B cell (primary cell): ENCODE measurements around the gene CLASRP. TPM values are rescaled to one million over a fixed set of nuclear protein-coding genes. Genes with fewer than 3 reads are reported as not detected.
"Not testable (repeated sequence)": the region's sequence is repeated elsewhere in the genome, so short reads cannot be mapped to it uniquely, and the experiment has no call there.

ENCODE experiments used
- ATAC-seq: fragments of 200-7000 bp; cut with Tn5 transposase; one replicate; pipeline ENCODE4 v1.10.0; 2021; ENCODE audit warnings: low read depth, mild to moderate bottlenecking, moderate number of reproducible peaks, moderate library complexity
- CTCF ChIA-PET: fragments of 350-600 bp; sonication (Branson Sonifier 250); formaldehyde crosslinking; loops from one replicate; lab custom pipeline; 2021; ENCODE audit warnings: antibody characterized with exemption, inconsistent platforms; lab: Charles Lee
- POLR2A ChIA-PET: fragments of 350-600 bp; sonication (Branson Sonifier 250); formaldehyde crosslinking; loops from one replicate; lab custom pipeline; 2021; ENCODE audit warnings: antibody characterized with exemption; lab: Charles Lee
- DNase-seq: peaks from one replicate; pipeline ENCODE4 v3.0.0; 2013
- H2AFZ ChIP-seq: 2 replicates; pipeline ENCODE4 v1.6.1; 2012; ENCODE audit warnings: mild to moderate bottlenecking, low read depth, low read length; ENCODE audit not compliant: insufficient read depth, poor library complexity, severe bottlenecking
- H3K27ac ChIP-seq, 2 donors: 1 replicate in 1 of 2; 2 replicates in 1 of 2; pipeline ENCODE4 v1.5.1; 2012 to 2013; ENCODE audit warnings: low read length in 2 of 2, mild to moderate bottlenecking in 2 of 2, moderate library complexity in 1 of 2
- H3K27me3 ChIP-seq, 4 experiments: fragments of 200-600 bp in 1 of 4; sonication (generic) in 1 of 4; replicated peaks in 1 of 4; 1 replicate in 2 of 4; 2 replicates in 2 of 4; pipeline versions ENCODE4 v1.6.1 to v1.7.0; 2013 to 2016; ENCODE audit warnings: low read length in 3 of 4, mild to moderate bottlenecking in 2 of 4, mixed read lengths in 1 of 4, moderate library complexity in 1 of 4; ENCODE audit not compliant: insufficient read depth in 4 of 4, control insufficient read depth in 3 of 4; ENCODE audit errors: control extremely low read depth in 1 of 4
- H3K36me3 ChIP-seq, 2 experiments: replicated peaks in 1 of 2; 1 replicate in 1 of 2; 2 replicates in 1 of 2; pipeline versions ENCODE4 v1.6.1 to v1.7.1; 2013; ENCODE audit warnings: low read length in 1 of 2; ENCODE audit not compliant: insufficient read depth in 2 of 2, control insufficient read depth in 1 of 2; ENCODE audit errors: control extremely low read depth in 1 of 2, extremely low read depth in 1 of 2
- H3K4me1 ChIP-seq, 2 donors: fragments of 200-600 bp in 1 of 2; sonication (generic) in 1 of 2; 1 replicate in 1 of 2; 2 replicates in 1 of 2; pipeline versions ENCODE4 v1.5.1 to v1.6.1; 2013 to 2017; ENCODE audit warnings: low read length in 2 of 2; ENCODE audit not compliant: control insufficient read depth in 2 of 2, insufficient read depth in 2 of 2
- H3K4me2 ChIP-seq: replicated peaks from 2 replicates; pipeline ENCODE3; 2012; ENCODE audit warnings: mild to moderate bottlenecking, low read depth, low read length; ENCODE audit not compliant: poor library complexity, severe bottlenecking
- H3K4me3 ChIP-seq, 5 experiments: fragments of 200-600 bp in 1 of 5; sonication (generic) in 1 of 5; 1 replicate in 3 of 5; 2 replicates in 2 of 5; pipeline versions ENCODE4 v1.5.1 to v1.7.0; 2011 to 2016; ENCODE audit warnings: low read length in 4 of 5, mild to moderate bottlenecking in 4 of 5, low read depth in 2 of 5, control low read depth in 1 of 5, moderate library complexity in 1 of 5; ENCODE audit not compliant: insufficient read depth in 1 of 5; ENCODE audit errors: control extremely low read depth in 1 of 5, extremely low read depth in 1 of 5
- H3K79me2 ChIP-seq: fragments of 200-600 bp; sonication (generic); one replicate; pipeline ENCODE4 v1.6.0; 2016; ENCODE audit warnings: low read length; ENCODE audit not compliant: control insufficient read depth, insufficient read depth
- H3K9ac ChIP-seq: fragments of 200-600 bp; sonication (generic); 2 replicates; pipeline ENCODE4 v1.6.1; 2017; ENCODE audit warnings: mild to moderate bottlenecking, low read length, moderate library complexity
- H3K9me3 ChIP-seq, 3 donors: one replicate each; pipeline versions ENCODE4 v1.6.1 to v1.7.1; 2013; ENCODE audit warnings: low read length in 2 of 3; ENCODE audit not compliant: control insufficient read depth in 2 of 3, insufficient read depth in 1 of 3; ENCODE audit errors: control extremely low read depth in 1 of 3
- H4K20me1 ChIP-seq: 2 replicates; pipeline ENCODE4 v1.6.0; 2012; ENCODE audit warnings: mild to moderate bottlenecking, low read length; ENCODE audit not compliant: insufficient read depth, control insufficient read depth, poor library complexity, severe bottlenecking
- H3K27ac Mint-ChIP-seq: one replicate; pipeline ENCODE4 v1.8.0; 2021; ENCODE audit warnings: mixed read lengths
- H3K27me3 Mint-ChIP-seq: one replicate; pipeline ENCODE4 v1.8.0; 2021; ENCODE audit warnings: mixed read lengths
- H3K4me1 Mint-ChIP-seq: one replicate; pipeline ENCODE4 v1.8.0; 2021; ENCODE audit warnings: mixed read lengths
- H3K4me3 Mint-ChIP-seq: one replicate; pipeline ENCODE4 v1.8.0; 2021; ENCODE audit warnings: mixed read lengths
- H3K9me3 Mint-ChIP-seq: one replicate; pipeline ENCODE4 v1.8.0; 2022; ENCODE audit warnings: mixed read lengths; ENCODE audit not compliant: insufficient read depth
- EZH2 ChIP-seq: IDR thresholded peaks from 2 replicates; pipeline ENCODE4 v1.6.1; 2012; ENCODE audit warnings: borderline replicate concordance, low read depth, mild to moderate bottlenecking, moderate library complexity, low read length; ENCODE audit not compliant: insufficient read depth, poor library complexity, severe bottlenecking
- WGBS: methylation state at CpG from one replicate; pipeline ENCODE4 v1.1.5; 2013; ENCODE audit warnings: missing lambda C conversion rate; ENCODE audit not compliant: insufficient coverage; 5-methylcytosine and 5-hydroxymethylcytosine counted together
- intact Hi-C: fragments of 100-400 bp; cut with micrococcal nuclease; formaldehyde crosslinking; loops from one replicate; pipeline ENCODE4 v1.10.0; 2022
- polyA plus RNA-seq: library from polyadenylated mRNA; depleted of rRNA; stranded (reverse); fragments of >200 nt; gene quantifications from 2 replicates; pipeline ENCODE4 v1.2.3, GENCODE V29; 2012
- total RNA-seq, 2 donors: library from RNA; stranded (reverse); fragments of 120-200 nt in 1 of 2; gene quantifications; 1 replicate in 1 of 2; 2 replicates in 1 of 2; pipeline versions ENCODE4 v1.2.3 to v1.2.4, GENCODE V29; 2013 to 2022
- TF ChIP-seq, protein P1 (sequence below): fragments of 200-600 bp; IDR thresholded peaks from one replicate; pipeline ENCODE4 v1.8.0; 2022; ENCODE audit warnings: antibody characterized with exemption, mild to moderate bottlenecking

CLASRP gene
- total and polyA plus RNA-seq, 2 donors (not counting 1 experiment from before 2014, with no cell fraction given), result 234 to 285 TPM

DNA sequence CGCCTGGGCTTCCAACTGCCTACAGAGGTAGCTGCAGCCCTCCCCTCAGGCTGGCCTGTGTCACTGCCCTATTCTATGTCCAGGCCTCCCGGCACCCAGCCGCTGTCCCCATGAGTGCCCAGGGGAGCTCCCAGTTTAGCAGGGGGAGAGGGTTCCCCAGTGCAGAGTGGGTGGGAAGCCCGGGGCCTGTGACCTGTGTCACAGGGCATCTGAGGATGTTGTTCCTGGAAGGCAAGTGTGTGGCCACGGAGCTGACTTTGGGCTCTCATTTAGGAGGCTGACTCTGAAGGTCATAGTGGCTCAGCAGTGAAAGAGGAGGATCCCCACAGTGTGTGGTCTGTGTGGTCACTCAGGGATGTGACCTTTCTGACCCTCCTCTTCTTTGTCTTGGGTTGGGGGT lies 79.3 kb downstream of the CLASRP start:
- Histone ChIP-seq H3K4me2 (peak overlapping the region; percentile 71), H2AFZ (peak overlapping the region; percentile 56), H3K9me3 (no peaks in the 10 kb centered on the region), H3K27ac (peak overlapping the region; percentile 51 to 59), H4K20me1 (peaks cover 87% of the 10 kb centered on the region), H3K4me1 (peaks cover 45 to 82% of the 10 kb centered on the region in 2 donors), H3K27me3 (no peaks in the 10 kb centered on the region), H3K36me3 (no peaks in the 10 kb centered on the region), H3K79me2 (peaks cover 95% of the 10 kb centered on the region), H3K4me3 (no peak overlapping the region), H3K9ac (peak overlapping the region; percentile 53)
- ATAC-seq, result no peak
- Mint-ChIP-seq H3K27me3 (no peaks in the 10 kb centered on the region), H3K4me1 (peaks cover 79% of the 10 kb centered on the region), H3K27ac (peak overlapping the region; percentile 77), H3K4me3 (peak overlapping the region; percentile 71), H3K9me3 (no peaks in the 10 kb centered on the region)
- intact Hi-C loops, result no loop called here
- ChIA-PET CTCF (interaction anchor here (0.6 to 1.5 kb wide), 3 partner anchors 13 to 413 kb away, joined by 3 to 6 read pairs (median 5); no protein-coding TSS in a partner anchor), POLR2A (interaction anchor here (1.2 to 1.6 kb wide), 2 partner anchors 15 to 25 kb away, joined by 4 to 7 read pairs; partner anchors contain the start of gene PPP1R37)
- no peak for DNase-seq
- TF ChIP-seq, protein P1, sequence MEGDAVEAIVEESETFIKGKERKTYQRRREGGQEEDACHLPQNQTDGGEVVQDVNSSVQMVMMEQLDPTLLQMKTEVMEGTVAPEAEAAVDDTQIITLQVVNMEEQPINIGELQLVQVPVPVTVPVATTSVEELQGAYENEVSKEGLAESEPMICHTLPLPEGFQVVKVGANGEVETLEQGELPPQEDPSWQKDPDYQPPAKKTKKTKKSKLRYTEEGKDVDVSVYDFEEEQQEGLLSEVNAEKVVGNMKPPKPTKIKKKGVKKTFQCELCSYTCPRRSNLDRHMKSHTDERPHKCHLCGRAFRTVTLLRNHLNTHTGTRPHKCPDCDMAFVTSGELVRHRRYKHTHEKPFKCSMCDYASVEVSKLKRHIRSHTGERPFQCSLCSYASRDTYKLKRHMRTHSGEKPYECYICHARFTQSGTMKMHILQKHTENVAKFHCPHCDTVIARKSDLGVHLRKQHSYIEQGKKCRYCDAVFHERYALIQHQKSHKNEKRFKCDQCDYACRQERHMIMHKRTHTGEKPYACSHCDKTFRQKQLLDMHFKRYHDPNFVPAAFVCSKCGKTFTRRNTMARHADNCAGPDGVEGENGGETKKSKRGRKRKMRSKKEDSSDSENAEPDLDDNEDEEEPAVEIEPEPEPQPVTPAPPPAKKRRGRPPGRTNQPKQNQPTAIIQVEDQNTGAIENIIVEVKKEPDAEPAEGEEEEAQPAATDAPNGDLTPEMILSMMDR, result no peak
- no peak for TF ChIP-seq EZH2
- WGBS, result 52% methylated on average over 5 of the region's 5 CpGs

DNA sequence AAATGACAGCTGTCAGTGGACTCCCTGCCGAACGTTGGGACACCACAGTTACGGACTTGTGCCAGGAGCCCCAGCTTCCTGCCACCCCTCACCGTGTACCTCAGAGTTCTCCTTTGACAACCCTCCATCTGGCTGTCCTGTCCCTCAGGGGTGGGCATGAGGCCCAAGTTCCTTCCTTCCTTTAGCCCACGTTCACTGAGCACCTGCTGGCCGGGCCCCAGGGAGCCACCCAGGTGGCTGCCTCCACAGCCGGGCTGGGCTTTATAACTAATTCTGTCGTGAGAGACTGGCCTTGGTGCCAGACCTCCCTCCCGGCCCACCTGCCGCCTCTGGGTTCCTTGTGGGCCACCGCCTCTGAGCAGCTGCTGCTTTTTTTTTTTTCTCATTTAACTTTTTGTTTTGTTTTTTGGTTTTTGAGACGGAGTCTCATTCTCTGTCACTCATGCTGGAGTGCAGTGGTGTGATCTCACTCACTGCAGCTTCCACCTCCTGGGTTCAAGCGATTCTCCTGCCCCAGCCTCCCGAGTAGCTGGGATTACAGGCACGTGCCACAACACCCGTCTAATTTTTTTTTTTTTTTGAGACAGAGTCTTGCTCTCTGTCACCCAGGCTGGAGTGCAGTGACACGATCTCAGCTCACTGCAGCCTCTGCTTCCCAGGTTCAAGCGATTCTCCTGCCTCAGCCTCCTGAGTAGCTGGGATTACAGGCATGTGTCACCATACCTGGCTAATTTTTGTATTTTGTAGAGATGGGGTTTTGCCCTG lies 79.9 kb downstream of the CLASRP start:
- H3K27me3 Mint-ChIP-seq, H3K27me3 ChIP-seq, H3K9me3 ChIP-seq, H3K36me3 ChIP-seq, intact Hi-C loops, H3K9me3 Mint-ChIP-seq: not testable (repeated sequence)
- Histone ChIP-seq H3K9ac (peak overlapping the region; percentile 53), H3K4me2 (peak overlapping the region; percentile 71), H3K27ac (peak overlapping the region; percentile 51 to 59), H2AFZ (peak overlapping the region; percentile 56), H3K4me1 (peaks cover 40 to 76% of the 10 kb centered on the region in 2 donors), H3K4me3 (peak overlapping the region in 1 of 5 experiments; percentile 41), H3K79me2 (peaks cover 95% of the 10 kb centered on the region), H4K20me1 (peaks cover 87% of the 10 kb centered on the region)
- Mint-ChIP-seq H3K4me1 (peaks cover 76% of the 10 kb centered on the region), H3K27ac (peak overlapping the region; percentile 77), H3K4me3 (peak overlapping the region; percentile 71)
- ATAC-seq, result peak; percentile 67
- POLR2A ChIA-PET, result interaction anchor here (0.7 to 1.6 kb wide), 4 partner anchors 13 to 59 kb away, joined by 3 to 7 read pairs (median 4); partner anchors contain the start of gene PPP1R37
- peak; percentile 55 for DNase-seq
- CTCF ChIA-PET, result interaction anchor here (0.6 to 1.5 kb wide), 4 partner anchors 12 to 412 kb away, joined by 3 to 6 read pairs (median 4); partner anchors contain the start of gene PPP1R37
- 12% methylated on average over 16 of the region's 18 CpGs for WGBS
